Cardiac muscle cell (in vitro differentiated cells and primary cell): Measurements from ENCODE around the gene MIGA2. TPM values are rescaled to one million over a fixed set of nuclear protein-coding genes. Genes with fewer than 3 reads are reported as not detected.

ENCODE experiments used
- DNase-seq, 2 donors: peaks; one replicate each; pipeline versions ENCODE4 v3.0.0 to v3.0.0-alpha.2; 2010 to 2017; ENCODE audit warnings: low read depth in 1 of 2, low spot score in 1 of 2
- H3K27ac ChIP-seq: fragments of 200-600 bp; sonication (generic); 2 replicates; pipeline ENCODE4 v1.5.1; 2016
- H3K27me3 ChIP-seq: fragments of 200-600 bp; sonication (generic); 2 replicates; pipeline ENCODE4 v1.6.0; 2016; ENCODE audit warnings: control low read depth
- H3K36me3 ChIP-seq: fragments of 200-600 bp; sonication (generic); 2 replicates; pipeline ENCODE4 v1.5.1; 2016; ENCODE audit warnings: control low read depth
- H3K4me1 ChIP-seq: fragments of 200-600 bp; sonication (generic); 2 replicates; pipeline ENCODE4 v1.8.1; 2017; ENCODE audit warnings: low read depth, mild to moderate bottlenecking, mixed run types
- H3K4me3 ChIP-seq: fragments of 200-600 bp; sonication (generic); 2 replicates; pipeline ENCODE4 v1.5.1; 2016; ENCODE audit warnings: mild to moderate bottlenecking
- H3K9me3 ChIP-seq: fragments of 200-600 bp; sonication (generic); 2 replicates; pipeline ENCODE4 v1.5.1; 2017; ENCODE audit warnings: low read depth, mild to moderate bottlenecking, control low read depth
- CTCF ChIP-seq: IDR thresholded peaks from 2 replicates; pipeline ENCODE4 v1.5.1; 2012; ENCODE audit warnings: low read depth, mild to moderate bottlenecking, low read length
- polyA plus RNA-seq: library from polyadenylated mRNA; unstranded; fragments of >200 nt; fragmentation: Nextera tagmentation; extraction: Ambion mirVana; gene quantifications from 2 replicates; pipeline ENCODE4 v1.2.1, GENCODE V29; 2016
- total RNA-seq: library from RNA; depleted of rRNA; stranded (reverse); fragments of >200 nt; gene quantifications from 2 replicates; pipeline ENCODE4 v1.2.3, GENCODE V29; 2016

MIGA2 gene
- total and polyA plus RNA-seq, 2 experiments from 2014 or later = 48.7 to 69.8 TPM

- DNase-seq = no peak
- Histone ChIP-seq H3K36me3 (no peaks in the 10 kb centered on the region), H3K9me3 (no peaks in the 10 kb centered on the region), H3K4me1 (no peaks in the 10 kb centered on the region), H3K4me3 (no peak overlapping the region), H3K27me3 (no peaks in the 10 kb centered on the region), H3K27ac (no peak overlapping the region)
- TF ChIP-seq CTCF = no peak
Measured at GRCh38 chr9:129095908-129096307, 59.5 kb downstream of the MIGA2 start.

DNA sequence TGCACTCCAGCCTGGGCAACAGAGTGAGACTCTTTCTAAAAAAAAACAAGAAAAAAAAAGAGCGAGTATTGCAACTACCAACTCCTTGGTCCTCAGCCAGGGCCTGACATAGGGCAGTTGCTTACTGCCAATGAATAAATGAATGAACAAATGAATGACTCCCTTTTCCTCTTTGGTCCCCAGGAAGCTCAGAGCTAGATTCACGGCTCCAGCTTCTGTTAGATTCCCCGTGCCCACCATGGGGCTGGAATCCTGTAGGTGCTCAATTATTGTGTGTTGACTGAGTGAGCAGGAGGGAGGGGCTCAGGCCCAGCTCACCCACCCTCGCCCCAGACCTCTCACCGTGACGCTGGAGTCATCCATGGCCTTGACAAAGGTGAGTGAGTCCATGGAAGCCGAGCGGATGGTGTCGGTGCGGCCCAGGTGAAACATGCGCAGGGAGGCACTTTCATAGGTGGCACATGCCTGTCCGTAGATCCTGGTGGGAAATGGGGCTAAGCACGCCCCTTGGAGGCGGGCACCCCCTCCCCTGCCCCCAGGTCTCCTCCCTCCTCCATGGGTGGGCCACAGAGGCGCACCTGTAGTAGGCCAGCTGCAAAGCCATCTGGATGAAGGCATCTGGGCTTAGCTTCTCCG is 61.4 kb downstream of the MIGA2 start:
- H3K4me1 ChIP-seq = no peaks in the 10 kb centered on the region
- H3K27me3 ChIP-seq = no peaks in the 10 kb centered on the region
- no peak for DNase-seq
- no peak for TF ChIP-seq CTCF
- no peak overlapping the region for H3K4me3 ChIP-seq
- H3K27ac ChIP-seq = no peak overlapping the region
- H3K9me3 ChIP-seq = no peaks in the 10 kb centered on the region
- no peaks in the 10 kb centered on the region for H3K36me3 ChIP-seq

GRCh38 chr9:129098328-129098727 is 61.9 kb downstream of the MIGA2 start:
- no peak for TF ChIP-seq CTCF
- Histone ChIP-seq H3K4me1 (no peaks in the 10 kb centered on the region), H3K27me3 (no peaks in the 10 kb centered on the region), H3K36me3 (no peaks in the 10 kb centered on the region), H3K4me3 (no peak overlapping the region), H3K9me3 (no peaks in the 10 kb centered on the region), H3K27ac (no peak overlapping the region)
- no peak for DNase-seq

DNA sequence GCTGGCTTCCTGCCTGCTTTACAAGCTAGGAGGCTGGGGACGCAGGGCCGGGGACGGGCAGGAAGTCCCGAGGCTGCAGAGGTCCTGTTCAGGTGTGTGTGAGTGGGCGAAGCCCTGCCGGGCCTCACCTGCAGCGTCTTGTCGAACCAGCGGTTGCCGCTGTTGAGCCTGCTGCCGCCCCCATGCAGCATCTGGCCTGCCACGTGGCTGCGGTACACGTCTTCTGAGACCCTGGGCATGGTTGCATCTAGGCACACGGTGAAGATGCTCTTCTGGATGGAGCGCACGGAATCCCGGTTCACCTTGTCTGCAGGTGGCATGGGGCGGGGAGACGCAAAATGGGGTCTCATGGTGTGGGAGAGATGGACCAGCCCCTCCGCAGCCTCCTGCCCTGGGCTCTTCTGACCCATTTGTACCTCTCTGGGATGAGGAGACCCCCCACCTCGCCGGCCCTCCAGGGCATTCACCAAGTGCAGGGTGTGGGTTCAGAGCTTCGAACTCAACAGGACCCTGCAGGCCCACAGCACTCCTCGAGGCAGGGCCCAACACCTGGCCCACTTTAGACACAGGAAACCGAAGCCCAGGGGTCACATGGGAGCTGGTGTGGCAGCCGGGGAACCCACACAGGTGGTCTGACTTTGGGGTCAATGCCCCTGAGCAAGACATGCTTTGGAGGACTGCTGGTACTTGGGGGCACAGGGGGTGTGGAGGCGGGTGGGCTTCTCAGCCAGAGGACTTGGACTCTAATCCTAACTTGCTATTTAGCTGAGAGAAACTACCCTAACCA is 64.2 kb downstream of the MIGA2 start:
- Histone ChIP-seq H3K27me3 (no peaks in the 10 kb centered on the region), H3K4me3 (no peak overlapping the region), H3K27ac (no peak overlapping the region), H3K36me3 (no peaks in the 10 kb centered on the region), H3K4me1 (no peaks in the 10 kb centered on the region), H3K9me3 (no peaks in the 10 kb centered on the region)
- no peak for DNase-seq
- TF ChIP-seq CTCF = no peak

- H3K36me3 ChIP-seq = no peaks in the 10 kb centered on the region
- no peak overlapping the region for H3K27ac ChIP-seq
- no peak for DNase-seq
- no peaks in the 10 kb centered on the region for H3K9me3 ChIP-seq
- no peak for TF ChIP-seq CTCF
- no peaks in the 10 kb centered on the region for H3K27me3 ChIP-seq
- H3K4me3 ChIP-seq = no peak overlapping the region
- H3K4me1 ChIP-seq = no peaks in the 10 kb centered on the region
Measured at GRCh38 chr9:129101279-129101678, 64.9 kb downstream of the MIGA2 start.
